Measurements from ENCODE around the gene HTR3A. TPM values are rescaled to one million over a fixed set of nuclear protein-coding genes. Genes with fewer than 3 reads are reported as not detected.

The HTR3A gene
- total RNA-seq, 2 donors from 2014 or later: 0.67 TPM; not detected in 1

GRCh38 chr11:114039551-114039950 lies 64.6 kb downstream of the HTR3A start:
- intact Hi-C loops (cut with DNase I, micrococcal nuclease): loop anchor here in 1 of 2 donors (5.0 kb wide), 1 partner anchor 223 kb away; no protein-coding TSS in a partner anchor
- DNase-seq: no peak

More at GRCh38 chr11:114039551-114039950, 64.6 kb downstream of the HTR3A start:
- no peak for ATAC-seq

Other genes with a start within 250 kb of the HTR3A start
- gene ZW10, start 201.4 kb upstream of the HTR3A start, total RNA-seq: 10 to 100 TPM in 1 of 2 donors, 1 to 10 TPM in 1; 9.1 to 11.8 TPM
- gene CLDN25, start 195.3 kb upstream of the HTR3A start, total RNA-seq: not detected
- 10 to 100 TPM; 20.0 to 21.8 TPM for gene USP28, start 99.5 kb upstream of the HTR3A start, total RNA-seq
- not detected for gene HTR3B, start 70.3 kb upstream of the HTR3A start, total RNA-seq
- 10 to 100 TPM in 1 of 2 donors, 1 to 10 TPM in 1; 10.0 to 75.1 TPM for gene ZBTB16, start 84.6 kb downstream of the HTR3A start, total RNA-seq

Measured in left colon (tissue), 2 donors.